K562 (cell line): ENCODE results near the gene TMEM121B. TPM values are rescaled to one million over a fixed set of nuclear protein-coding genes. Genes with fewer than 3 reads are reported as not detected.

Source experiments
- ASH1L ChIP-seq: fragments of 450-650 bp; IDR thresholded peaks from 2 replicates; pipeline ENCODE4 v1.6.1; 2018; ENCODE audit warnings: borderline replicate concordance, mild to moderate bottlenecking, low read depth; ENCODE audit not compliant: partially characterized antibody
- CBX2 ChIP-seq: fragments of 200-600 bp; sonication (generic); IDR thresholded peaks from one replicate; pipeline ENCODE4 v1.6.1; 2012; ENCODE audit warnings: mild to moderate bottlenecking, low read length, inconsistent platforms; ENCODE audit not compliant: insufficient read depth, poor library complexity, severe bottlenecking
- CBX5 ChIP-seq: IDR thresholded peaks from 2 replicates; pipeline ENCODE4 v1.6.1; 2014; ENCODE audit warnings: low read depth, borderline replicate concordance
- EP400 ChIP-seq: fragments of 450-650 bp; IDR thresholded peaks from 2 replicates; pipeline ENCODE4 v1.6.1; 2017; ENCODE audit warnings: antibody characterized with exemption, mild to moderate bottlenecking, moderate library complexity
- NRF1 ChIP-seq, 2 experiments: fragments of 450-650 bp; IDR thresholded peaks in 1 of 2; conservative IDR thresholded peaks in 1 of 2; 2 replicates each; pipeline ENCODE4 v1.6.1; 2014; ENCODE audit warnings: mild to moderate bottlenecking in 2 of 2
- PKNOX1 ChIP-seq: fragments of 450-650 bp; IDR thresholded peaks from 2 replicates; pipeline ENCODE4 v1.6.1; 2016
- POLR2AphosphoS5 ChIP-seq: IDR thresholded peaks from 2 replicates; pipeline ENCODE4 v1.6.1; 2011; ENCODE audit warnings: mild to moderate bottlenecking, low read depth, low read length, moderate library complexity; ENCODE audit not compliant: control insufficient read depth, insufficient read depth
- TBP ChIP-seq: optimal IDR thresholded peaks from 2 replicates; pipeline ENCODE3; 2011; ENCODE audit warnings: low read depth, low read length, improper control_type of control experiment
- TRIM28 ChIP-seq: fragments of 450-650 bp; IDR thresholded peaks from 2 replicates; pipeline ENCODE4 v1.6.1; 2017
- ZBTB5 ChIP-seq: fragments of 450-650 bp; IDR thresholded peaks from 2 replicates; pipeline ENCODE4 v1.6.1; 2017; ENCODE audit warnings: antibody characterized with exemption
- ZFP30 ChIP-seq: fragments of 250-450 bp; sonication (Bioruptor Pico); IDR thresholded peaks from 2 replicates; pipeline ENCODE4 v1.8.0; 2022; ENCODE audit warnings: moderate library complexity, mild to moderate bottlenecking, inconsistent platforms, borderline replicate concordance
- ZNF431 ChIP-seq: sonication (generic); formaldehyde crosslinking; IDR thresholded peaks from 2 replicates; pipeline ENCODE4 v1.8.0; 2022; ENCODE audit warnings: mild to moderate bottlenecking, missing genetic modification reagents
- ZNF507 ChIP-seq: conservative IDR thresholded peaks from 2 replicates; pipeline ENCODE4 v1.6.1; 2017; ENCODE audit warnings: missing genetic modification characterization, missing compliant biosample characterization
- ZNF699 ChIP-seq: fragments of 250-450 bp; sonication (Bioruptor Pico); IDR thresholded peaks from 2 replicates; pipeline ENCODE4 v1.8.0; 2021; ENCODE audit warnings: mild to moderate bottlenecking, moderate library complexity; ENCODE audit not compliant: insufficient replicate concordance
- ZNF766 ChIP-seq: fragments of 200-800 bp; sonication (Bioruptor generic); conservative IDR thresholded peaks from 2 replicates; pipeline ENCODE4 v1.6.1; 2016; ENCODE audit warnings: missing genetic modification characterization, missing compliant biosample characterization
- polyA plus RNA-seq, 8 experiments: library from polyadenylated mRNA; depleted of rRNA in 4 of 8; stranded (reverse) in 5 of 8; unstranded in 3 of 8; fragments of >200 nt; fragmentation: Nextera tagmentation in 2 of 8; fragmentation: Illumina TruSeq in 1 of 8; extraction: Ambion mirVana in 2 of 8; extraction: Trizol in 1 of 8; gene quantifications; 2 replicates each; pipeline versions ENCODE4 v1.2.1 to v1.2.3, GENCODE V29; 2011 to 2014; ENCODE audit warnings: inconsistent platforms in 1 of 8, missing spikeins in 1 of 8
- total RNA-seq, 7 experiments: library from RNA; depleted of rRNA in 6 of 7; stranded (reverse); fragments of >200 nt in 6 of 7; fragmentation: Illumina TruSeq in 2 of 7; extraction: Trizol in 2 of 7; gene quantifications; 2 replicates each; pipeline versions ENCODE4 v1.2.1 to v1.2.3, GENCODE V29; 2011 to 2021; ENCODE audit warnings: low replicate concordance in 1 of 7
- TF ChIP-seq, protein P1 (sequence below), 2 experiments: IDR thresholded peaks in 1 of 2; conservative IDR thresholded peaks in 1 of 2; 2 replicates each; pipeline ENCODE4 v1.6.1; 2016; ENCODE audit warnings: low read depth in 2 of 2, mild to moderate bottlenecking in 1 of 2, missing compliant biosample characterization in 1 of 2, missing genetic modification characterization in 1 of 2, moderate library complexity in 1 of 2
- TF ChIP-seq, protein P2 (sequence below): fragments of 250-450 bp; sonication (Bioruptor Pico); IDR thresholded peaks from 2 replicates; pipeline ENCODE4 v1.4.0; 2020; ENCODE audit warnings: mild to moderate bottlenecking, moderate library complexity, borderline replicate concordance

Gene TMEM121B
- total and polyA plus RNA-seq, 9 of the 15 experiments (the other 6 are each of a cell fraction or from before 2014, with no cell fraction given), result 0.03 to 0.07 (median 0.03) TPM; not detected in 6

- TF ChIP-seq ZNF699 (CRISPR knock-in tag) (no peak), POLR2AphosphoS5 (no peak), TBP (no peak), PKNOX1 (peak; percentile 85), ZBTB5 (no peak), CBX5 (no peak), NRF1 (conservative IDR thresholded peaks at IDR 0.05 in 1 of 2, IDR thresholded peaks at IDR 0.05 in 1 of 2) (no peak), EP400 (no peak), ZNF507 (tag) (no peak), ZNF431 (no peak), ZNF766 (no peak), ZFP30 (CRISPR knock-in tag) (no peak), TRIM28 (no peak), ASH1L (no peak), CBX2 (no peak)
- TF ChIP-seq, protein P1, sequence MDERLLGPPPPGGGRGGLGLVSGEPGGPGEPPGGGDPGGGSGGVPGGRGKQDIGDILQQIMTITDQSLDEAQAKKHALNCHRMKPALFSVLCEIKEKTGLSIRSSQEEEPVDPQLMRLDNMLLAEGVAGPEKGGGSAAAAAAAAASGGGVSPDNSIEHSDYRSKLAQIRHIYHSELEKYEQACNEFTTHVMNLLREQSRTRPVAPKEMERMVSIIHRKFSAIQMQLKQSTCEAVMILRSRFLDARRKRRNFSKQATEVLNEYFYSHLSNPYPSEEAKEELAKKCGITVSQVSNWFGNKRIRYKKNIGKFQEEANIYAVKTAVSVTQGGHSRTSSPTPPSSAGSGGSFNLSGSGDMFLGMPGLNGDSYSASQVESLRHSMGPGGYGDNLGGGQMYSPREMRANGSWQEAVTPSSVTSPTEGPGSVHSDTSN (CRISPR knock-in tag; IDR thresholded peaks at IDR 0.05; ENCODE audit: low read depth), result no peak
- TF ChIP-seq, protein P1 (tag; conservative IDR thresholded peaks at IDR 0.05; ENCODE audit: low read depth), result peak; percentile 67
- TF ChIP-seq, protein P2, sequence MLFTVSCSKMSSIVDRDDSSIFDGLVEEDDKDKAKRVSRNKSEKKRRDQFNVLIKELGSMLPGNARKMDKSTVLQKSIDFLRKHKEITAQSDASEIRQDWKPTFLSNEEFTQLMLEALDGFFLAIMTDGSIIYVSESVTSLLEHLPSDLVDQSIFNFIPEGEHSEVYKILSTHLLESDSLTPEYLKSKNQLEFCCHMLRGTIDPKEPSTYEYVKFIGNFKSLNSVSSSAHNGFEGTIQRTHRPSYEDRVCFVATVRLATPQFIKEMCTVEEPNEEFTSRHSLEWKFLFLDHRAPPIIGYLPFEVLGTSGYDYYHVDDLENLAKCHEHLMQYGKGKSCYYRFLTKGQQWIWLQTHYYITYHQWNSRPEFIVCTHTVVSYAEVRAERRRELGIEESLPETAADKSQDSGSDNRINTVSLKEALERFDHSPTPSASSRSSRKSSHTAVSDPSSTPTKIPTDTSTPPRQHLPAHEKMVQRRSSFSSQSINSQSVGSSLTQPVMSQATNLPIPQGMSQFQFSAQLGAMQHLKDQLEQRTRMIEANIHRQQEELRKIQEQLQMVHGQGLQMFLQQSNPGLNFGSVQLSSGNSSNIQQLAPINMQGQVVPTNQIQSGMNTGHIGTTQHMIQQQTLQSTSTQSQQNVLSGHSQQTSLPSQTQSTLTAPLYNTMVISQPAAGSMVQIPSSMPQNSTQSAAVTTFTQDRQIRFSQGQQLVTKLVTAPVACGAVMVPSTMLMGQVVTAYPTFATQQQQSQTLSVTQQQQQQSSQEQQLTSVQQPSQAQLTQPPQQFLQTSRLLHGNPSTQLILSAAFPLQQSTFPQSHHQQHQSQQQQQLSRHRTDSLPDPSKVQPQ, result no peak
Observed at GRCh38 chr22:17155941-17156340, 34.8 kb upstream of the TMEM121B start (continued).
